HG03378 (cell line): ENCODE data around the gene DHX38.

Experiments used
- ATAC-seq: cut with Tn5 transposase; IDR thresholded peaks from one replicate; pipeline ENCODE4 v1.9.1; 2021; ENCODE audit warnings: mild to moderate bottlenecking, moderate library complexity; ENCODE audit not compliant: unreplicated experiment

Gene DHX38

DNA sequence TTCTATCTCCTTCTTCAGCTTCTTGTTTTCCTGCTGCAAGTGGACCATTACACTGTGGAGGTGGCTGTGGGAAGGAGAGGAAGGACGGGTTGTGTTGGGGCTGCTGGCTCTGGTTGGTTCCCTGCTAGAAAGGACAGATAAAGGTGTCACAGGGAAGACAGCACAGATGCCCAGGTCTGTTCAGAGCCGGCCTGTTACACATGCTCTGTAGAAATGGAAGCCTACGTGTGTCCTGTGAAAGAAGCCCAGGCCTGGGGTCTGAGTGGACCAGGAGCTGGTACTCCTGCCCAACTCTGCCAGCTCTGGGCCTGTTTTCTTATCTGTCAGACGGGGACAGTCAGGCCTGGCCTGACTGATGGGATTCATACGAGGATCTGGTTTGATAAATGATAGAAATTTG, 26.4 kb downstream of the DHX38 start:
- ATAC-seq, result no peak

GRCh38 chr16:72122308-72122707, 28.7 kb downstream of the DHX38 start:
- ATAC-seq, result no peak

DNA sequence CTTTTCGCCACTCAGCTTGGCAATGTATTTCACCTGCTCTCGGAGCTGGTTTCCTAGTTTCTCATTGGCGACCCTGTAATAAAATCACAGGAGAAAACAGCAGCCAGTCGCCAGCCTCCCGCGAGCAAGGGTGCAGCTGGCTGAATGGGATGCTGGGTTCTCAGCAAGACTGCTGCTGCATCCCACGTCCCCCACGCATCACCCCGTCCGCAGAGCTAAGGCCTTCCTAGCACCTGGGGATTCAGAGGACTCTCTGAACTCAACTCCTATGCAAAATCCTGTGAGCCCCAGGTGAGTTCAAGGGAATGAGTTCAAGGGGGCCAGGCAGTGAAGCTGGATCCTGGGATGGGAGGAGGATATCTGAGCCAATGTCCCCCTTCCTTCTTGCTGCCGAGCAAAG, 29.3 kb downstream of the DHX38 start:
- ATAC-seq, result no peak

DNA sequence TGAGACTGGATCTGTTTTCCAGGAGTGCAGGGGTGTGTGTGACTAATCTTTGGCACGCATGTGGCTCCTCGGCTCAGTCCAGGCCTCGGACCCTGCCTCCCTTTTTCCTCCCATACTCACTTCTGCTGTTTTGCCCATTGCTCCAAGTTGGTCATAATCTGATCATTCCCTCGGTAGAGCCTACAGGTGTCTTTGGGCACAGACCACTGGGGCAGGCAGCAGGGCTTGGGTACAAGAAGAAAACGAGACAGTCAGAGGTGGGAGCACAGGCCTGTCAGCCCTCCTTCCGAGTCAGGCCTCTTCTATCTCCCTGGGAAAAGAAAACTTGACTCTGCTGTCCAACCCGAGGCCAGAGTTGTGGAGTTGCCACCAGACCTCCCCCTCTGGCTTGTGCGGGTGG, 29.8 kb downstream of the DHX38 start:
- no peak for ATAC-seq

- no peak for ATAC-seq
These were observed 30.5 kb downstream of the DHX38 start for GRCh38 chr16:72124148-72124547.

- ATAC-seq, result peak; percentile 66
These were observed 31.4 kb downstream of the DHX38 start for GRCh38 chr16:72124761-72125634.

- no peak for ATAC-seq
These were observed 32.2 kb downstream of the DHX38 start for GRCh38 chr16:72125635-72126428.

- no peak for ATAC-seq
These were observed 32.8 kb downstream of the DHX38 start for GRCh38 chr16:72126429-72126765.

GRCh38 chr16:72128701-72129100, 35.1 kb downstream of the DHX38 start:
- no peak for ATAC-seq

- no peak for ATAC-seq
These were observed 36.5 kb downstream of the DHX38 start for GRCh38 chr16:72129976-72130656.

DNA sequence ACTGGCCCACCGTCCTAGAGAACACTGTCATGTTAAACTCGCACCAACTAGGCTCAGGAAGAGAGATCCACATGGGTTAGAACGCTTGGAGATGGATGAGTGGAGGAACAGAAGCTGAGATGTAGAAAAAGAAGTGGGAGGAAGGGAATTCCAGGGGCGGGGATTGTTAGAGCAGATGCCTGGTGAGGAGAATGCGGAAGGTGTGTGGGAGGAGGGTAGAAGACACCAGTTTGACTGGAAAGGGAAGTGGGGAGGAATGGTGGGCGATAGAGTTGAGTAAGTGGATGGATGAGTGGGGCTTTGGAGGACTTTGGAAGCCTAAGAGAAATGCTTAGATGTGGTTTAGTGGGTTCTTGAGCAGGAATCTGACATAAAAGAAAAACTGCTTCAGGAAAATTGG, 37.4 kb downstream of the DHX38 start:
- no peak for ATAC-seq

GRCh38 chr16:72132726-72133125, 39.1 kb downstream of the DHX38 start:
- ATAC-seq, result no peak

- ATAC-seq, result no peak
These were observed 40.9 kb downstream of the DHX38 start for GRCh38 chr16:72134507-72134906.

DNA sequence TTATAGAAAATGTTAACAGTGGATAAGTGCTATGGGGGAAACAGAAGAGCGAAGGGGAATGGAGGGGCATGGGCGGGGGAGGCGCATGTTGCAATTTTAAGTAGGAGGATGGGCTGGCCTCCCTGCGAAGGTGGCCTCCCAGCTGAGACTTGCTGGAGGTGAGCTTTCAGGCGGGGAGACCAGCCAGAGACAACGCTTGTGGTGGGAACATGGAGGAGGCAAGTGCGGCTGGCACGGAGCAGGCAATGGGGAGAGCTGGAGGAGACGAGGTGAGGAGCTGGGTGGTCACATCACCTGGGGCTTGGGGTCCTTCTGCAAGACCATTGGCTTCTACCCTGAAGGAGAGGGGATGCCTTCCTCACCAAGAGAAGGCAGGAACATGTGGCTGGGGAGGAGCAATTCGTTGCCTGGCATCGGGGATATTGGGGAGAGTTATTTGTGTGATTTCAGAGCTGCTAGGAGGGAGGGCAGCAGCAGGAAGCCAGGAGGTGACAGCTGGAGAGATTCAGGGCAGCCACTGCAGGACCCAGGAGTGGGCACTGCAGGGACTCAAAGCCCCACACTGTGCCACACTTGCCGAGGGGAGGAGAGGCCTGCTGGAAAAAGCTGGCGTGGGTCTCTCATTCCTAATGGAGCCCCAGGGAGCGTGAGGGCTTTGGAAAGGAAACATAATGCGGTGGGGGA, 43.9 kb downstream of the DHX38 start:
- ATAC-seq, result no peak

DNA sequence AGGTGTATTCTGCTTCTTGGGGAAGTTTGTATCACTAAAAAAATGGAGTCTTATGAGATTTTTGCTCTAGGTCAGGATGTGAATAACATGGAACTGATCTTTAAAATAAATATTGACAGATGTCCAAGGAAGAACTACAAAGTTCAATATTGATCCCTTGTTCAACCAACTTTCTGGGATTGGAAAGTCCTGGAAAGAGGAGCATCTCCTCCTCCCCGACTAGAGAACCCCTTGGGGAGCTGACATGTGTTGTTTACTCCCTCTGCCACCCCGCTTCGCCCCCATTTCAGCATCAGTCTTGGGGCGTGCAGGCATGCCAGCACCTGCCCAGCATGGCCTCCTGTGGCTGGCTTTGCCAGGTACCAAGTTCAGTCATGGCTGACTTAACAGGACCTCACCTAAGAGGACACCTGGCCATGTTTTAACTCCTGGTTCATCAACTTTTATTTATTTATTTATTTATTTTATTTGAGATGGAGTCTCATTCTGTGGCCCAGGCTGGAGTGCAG, 44.5 kb downstream of the DHX38 start:
- no peak for ATAC-seq

GRCh38 chr16:72139908-72140307, 46.3 kb downstream of the DHX38 start:
- no peak for ATAC-seq

GRCh38 chr16:72142476-72142875, 48.8 kb downstream of the DHX38 start:
- no peak for ATAC-seq

- no peak for ATAC-seq
These were observed 56.2 kb downstream of the DHX38 start for GRCh38 chr16:72149676-72150464.

DNA sequence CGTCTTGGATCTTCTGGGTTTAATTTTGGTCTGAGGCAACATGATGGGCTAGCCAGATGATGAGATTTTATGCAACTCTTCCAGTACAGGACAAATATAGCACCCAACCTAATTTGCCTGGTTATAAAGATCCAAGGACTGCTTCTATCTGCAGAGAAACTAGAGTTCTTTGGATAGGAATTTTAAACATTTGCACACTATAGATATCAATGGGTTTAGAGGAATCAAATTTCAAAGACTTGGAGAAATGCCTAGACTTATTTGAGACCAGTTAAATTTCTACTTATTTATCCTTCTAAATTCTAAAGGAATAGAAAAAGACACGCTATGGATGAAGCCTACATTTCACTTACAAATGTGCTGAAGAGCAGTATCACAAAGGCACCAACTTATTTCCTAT, 65.7 kb downstream of the DHX38 start:
- no peak for ATAC-seq

- no peak for ATAC-seq
These were observed 66.2 kb downstream of the DHX38 start for GRCh38 chr16:72159801-72160200.
